K562 (cell line): ENCODE results near the gene SSBP1. TPM values are rescaled to one million over a fixed set of nuclear protein-coding genes. Genes with fewer than 3 reads are reported as not detected.

Source experiments
- HDAC2 ChIP-seq: fragments of 450-650 bp; IDR thresholded peaks from 2 replicates; pipeline ENCODE4 v1.6.1; 2016; ENCODE audit warnings: mild to moderate bottlenecking
- SREBF2 ChIP-seq: sonication (generic); formaldehyde crosslinking; IDR thresholded peaks from 2 replicates; pipeline ENCODE4 v1.4.0; 2020; ENCODE audit warnings: mild to moderate bottlenecking, missing genetic modification reagents
- ZNF23 ChIP-seq: fragments of 250-450 bp; sonication (Bioruptor Pico); IDR thresholded peaks from 2 replicates; pipeline ENCODE4 v1.4.0; 2020; ENCODE audit warnings: mild to moderate bottlenecking
- ZNF263 ChIP-seq: sonication (generic); formaldehyde crosslinking; IDR thresholded peaks from 2 replicates; pipeline ENCODE4 v1.8.0; 2022; ENCODE audit warnings: mild to moderate bottlenecking, missing genetic modification reagents, borderline replicate concordance
- ZSCAN32 ChIP-seq: fragments of 450-650 bp; formaldehyde crosslinking; IDR thresholded peaks from 2 replicates; pipeline ENCODE4 v1.4.0; 2020; ENCODE audit warnings: mild to moderate bottlenecking, moderate library complexity
- polyA plus RNA-seq, 8 experiments: library from polyadenylated mRNA; depleted of rRNA in 4 of 8; stranded (reverse) in 5 of 8; unstranded in 3 of 8; fragments of >200 nt; fragmentation: Nextera tagmentation in 2 of 8; fragmentation: Illumina TruSeq in 1 of 8; extraction: Ambion mirVana in 2 of 8; extraction: Trizol in 1 of 8; gene quantifications; 2 replicates each; pipeline versions ENCODE4 v1.2.1 to v1.2.3, GENCODE V29; 2011 to 2014; ENCODE audit warnings: inconsistent platforms in 1 of 8, missing spikeins in 1 of 8
- total RNA-seq, 7 experiments: library from RNA; depleted of rRNA in 6 of 7; stranded (reverse); fragments of >200 nt in 6 of 7; fragmentation: Illumina TruSeq in 2 of 7; extraction: Trizol in 2 of 7; gene quantifications; 2 replicates each; pipeline versions ENCODE4 v1.2.1 to v1.2.3, GENCODE V29; 2011 to 2021; ENCODE audit warnings: low replicate concordance in 1 of 7
- TF ChIP-seq, protein P1 (sequence below), 2 experiments: fragments of 200-800 bp in 1 of 2; sonication (Bioruptor generic) in 1 of 2; sonication (generic) in 1 of 2; formaldehyde crosslinking in 1 of 2; IDR thresholded peaks in 1 of 2; conservative IDR thresholded peaks in 1 of 2; 2 replicates each; pipeline versions ENCODE4 v1.5.0 to v1.6.1; 2016 to 2020; ENCODE audit warnings: missing compliant biosample characterization in 1 of 2, missing genetic modification characterization in 1 of 2, missing genetic modification reagents in 1 of 2
- TF ChIP-seq, protein P2 (sequence below): fragments of 250-450 bp; sonication (Bioruptor Pico); IDR thresholded peaks from 2 replicates; pipeline ENCODE4 v1.4.0; 2020; ENCODE audit warnings: mild to moderate bottlenecking, moderate library complexity, borderline replicate concordance

The SSBP1 gene
- total and polyA plus RNA-seq, 9 of the 15 experiments (the other 6 are each of a cell fraction or from before 2014, with no cell fraction given), result 404 to 1,996 (median 835) TPM

DNA sequence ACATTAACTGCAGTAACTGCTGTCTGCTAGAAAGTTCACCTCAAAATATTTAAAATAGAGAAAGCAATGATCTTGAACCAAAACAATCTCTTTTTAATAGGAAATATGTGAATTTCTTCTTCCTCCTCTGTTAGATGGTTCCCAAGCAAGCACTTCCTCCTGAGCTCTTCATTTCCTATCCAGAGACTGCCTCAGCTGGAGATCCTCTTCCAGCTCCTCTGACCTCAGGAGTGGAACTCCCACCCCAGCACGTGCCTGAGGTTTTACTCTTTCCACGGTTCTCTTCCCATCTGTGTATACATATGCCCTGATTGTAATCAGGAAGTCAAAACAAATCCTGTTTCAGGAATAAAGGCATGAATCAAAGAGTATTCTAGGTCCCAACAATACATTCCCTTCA is 41.8 kb upstream of the SSBP1 start (continued):
- TF ChIP-seq, protein P1, sequence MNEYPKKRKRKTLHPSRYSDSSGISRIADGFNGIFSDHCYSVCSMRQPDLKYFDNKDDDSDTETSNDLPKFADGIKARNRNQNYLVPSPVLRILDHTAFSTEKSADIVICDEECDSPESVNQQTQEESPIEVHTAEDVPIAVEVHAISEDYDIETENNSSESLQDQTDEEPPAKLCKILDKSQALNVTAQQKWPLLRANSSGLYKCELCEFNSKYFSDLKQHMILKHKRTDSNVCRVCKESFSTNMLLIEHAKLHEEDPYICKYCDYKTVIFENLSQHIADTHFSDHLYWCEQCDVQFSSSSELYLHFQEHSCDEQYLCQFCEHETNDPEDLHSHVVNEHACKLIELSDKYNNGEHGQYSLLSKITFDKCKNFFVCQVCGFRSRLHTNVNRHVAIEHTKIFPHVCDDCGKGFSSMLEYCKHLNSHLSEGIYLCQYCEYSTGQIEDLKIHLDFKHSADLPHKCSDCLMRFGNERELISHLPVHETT (CRISPR knock-in tag; conservative IDR thresholded peaks at IDR 0.05 in 1 of 2, IDR thresholded peaks at IDR 0.05 in 1 of 2), result no peak
- TF ChIP-seq, protein P2, sequence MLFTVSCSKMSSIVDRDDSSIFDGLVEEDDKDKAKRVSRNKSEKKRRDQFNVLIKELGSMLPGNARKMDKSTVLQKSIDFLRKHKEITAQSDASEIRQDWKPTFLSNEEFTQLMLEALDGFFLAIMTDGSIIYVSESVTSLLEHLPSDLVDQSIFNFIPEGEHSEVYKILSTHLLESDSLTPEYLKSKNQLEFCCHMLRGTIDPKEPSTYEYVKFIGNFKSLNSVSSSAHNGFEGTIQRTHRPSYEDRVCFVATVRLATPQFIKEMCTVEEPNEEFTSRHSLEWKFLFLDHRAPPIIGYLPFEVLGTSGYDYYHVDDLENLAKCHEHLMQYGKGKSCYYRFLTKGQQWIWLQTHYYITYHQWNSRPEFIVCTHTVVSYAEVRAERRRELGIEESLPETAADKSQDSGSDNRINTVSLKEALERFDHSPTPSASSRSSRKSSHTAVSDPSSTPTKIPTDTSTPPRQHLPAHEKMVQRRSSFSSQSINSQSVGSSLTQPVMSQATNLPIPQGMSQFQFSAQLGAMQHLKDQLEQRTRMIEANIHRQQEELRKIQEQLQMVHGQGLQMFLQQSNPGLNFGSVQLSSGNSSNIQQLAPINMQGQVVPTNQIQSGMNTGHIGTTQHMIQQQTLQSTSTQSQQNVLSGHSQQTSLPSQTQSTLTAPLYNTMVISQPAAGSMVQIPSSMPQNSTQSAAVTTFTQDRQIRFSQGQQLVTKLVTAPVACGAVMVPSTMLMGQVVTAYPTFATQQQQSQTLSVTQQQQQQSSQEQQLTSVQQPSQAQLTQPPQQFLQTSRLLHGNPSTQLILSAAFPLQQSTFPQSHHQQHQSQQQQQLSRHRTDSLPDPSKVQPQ (CRISPR knock-in tag), result no peak
- TF ChIP-seq ZNF23 (CRISPR knock-in tag), result no peak
- TF ChIP-seq ZSCAN32, result no peak
- TF ChIP-seq ZNF263 (CRISPR knock-in tag), result no peak
- TF ChIP-seq SREBF2 (CRISPR knock-in tag), result no peak
- no peak for TF ChIP-seq HDAC2
